OCI-M2 (cell line): ENCODE results near the gene MXRA7.
A peak's percentile ranks its signal among the peaks of the same experiment; 100 is the strongest.
"Not testable (repeated sequence)": the region's sequence is repeated elsewhere in the genome, so short reads cannot be mapped to it uniquely, and the experiment has no call there.

Experiments used
- DNase-seq: peaks from one replicate; lab custom pipeline; 2025; ENCODE audit not compliant: unreplicated experiment; lab: John Stamatoyannopoulos, UW

MXRA7 gene

GRCh38 chr17:76735586-76736348, 25.0 kb upstream of the MXRA7 start:
- DNase-seq, result no peak

- DNase-seq, result no peak
These were observed 24.2 kb upstream of the MXRA7 start for GRCh38 chr17:76735006-76735405.

GRCh38 chr17:76734080-76734840, 23.5 kb upstream of the MXRA7 start:
- DNase-seq, result no peak

GRCh38 chr17:76733618-76733957, 22.8 kb upstream of the MXRA7 start:
- DNase-seq, result no peak

GRCh38 chr17:76732734-76733617, 22.2 kb upstream of the MXRA7 start:
- no peak for DNase-seq

GRCh38 chr17:76731800-76732733, 21.3 kb upstream of the MXRA7 start:
- not testable (repeated sequence) for DNase-seq

GRCh38 chr17:76727745-76728456, 17.1 kb upstream of the MXRA7 start:
- no peak for DNase-seq

GRCh38 chr17:76726776-76727718, 16.3 kb upstream of the MXRA7 start, which contains the start of gene METTL23:
Gene METTL23, plus strand, starts transcription at chr17:76726839. Its CDS starts 2,872 bp downstream, at chr17:76729711.
- no peak for DNase-seq

GRCh38 chr17:76726231-76726775, 15.5 kb upstream of the MXRA7 start, which contains the start of gene JMJD6:
Gene JMJD6, minus strand, starts transcription at chr17:76726606. Its CDS starts 131 bp downstream, at chr17:76726475.
- peak; percentile 54 for DNase-seq

- no peak for DNase-seq
These were observed 14.9 kb upstream of the MXRA7 start for GRCh38 chr17:76725580-76726230.

- no peak for DNase-seq
These were observed 13.0 kb upstream of the MXRA7 start for GRCh38 chr17:76723812-76724211.

- not testable (repeated sequence) for DNase-seq
These were observed 12.2 kb upstream of the MXRA7 start for GRCh38 chr17:76722977-76723376.

GRCh38 chr17:76722279-76722678, 11.5 kb upstream of the MXRA7 start:
- DNase-seq, result no peak

GRCh38 chr17:76721463-76721862, 10.7 kb upstream of the MXRA7 start:
- no peak for DNase-seq

- DNase-seq, result no peak
These were observed 10.2 kb upstream of the MXRA7 start for GRCh38 chr17:76720941-76721340.

- DNase-seq, result no peak
These were observed 9.4 kb upstream of the MXRA7 start for GRCh38 chr17:76720211-76720610.

GRCh38 chr17:76718516-76718915, 7.8 kb upstream of the MXRA7 start:
- DNase-seq, result no peak

- no peak for DNase-seq
These were observed 6.1 kb upstream of the MXRA7 start for GRCh38 chr17:76716839-76717215.
